Ovary (tissue), 9 donors: Measurements from ENCODE around the gene PHYHD1. TPM values are rescaled to one million over a fixed set of nuclear protein-coding genes. Genes with fewer than 3 reads are reported as not detected.
"Not testable (repeated sequence)": the region's sequence is repeated elsewhere in the genome, so short reads cannot be mapped to it uniquely, and the experiment has no call there.

Experiments
- DNase-seq, 5 donors: peaks; one replicate each; pipeline ENCODE4 v3.0.0-alpha.2; 2019 to 2020
- H3K27ac ChIP-seq, 2 donors: fragments of 200-600 bp; one replicate each; pipeline versions ENCODE4 v1.5.1 to v1.8.0; 2019 to 2022
- H3K27me3 ChIP-seq: fragments of 200-600 bp; one replicate; pipeline ENCODE4 v1.8.0; 2022
- H3K36me3 ChIP-seq: fragments of 200-600 bp; sonication (generic); one replicate; pipeline ENCODE4 v1.5.1; 2019
- H3K4me1 ChIP-seq: one replicate; pipeline ENCODE4 v1.8.1; 2013; ENCODE audit warnings: mild to moderate bottlenecking, moderate library complexity; ENCODE audit not compliant: insufficient read depth
- H3K4me3 ChIP-seq: fragments of 200-600 bp; sonication (generic); one replicate; pipeline ENCODE4 v1.5.1; 2017
- H3K9me3 ChIP-seq, 2 donors: fragments of 200-600 bp in 1 of 2; sonication (generic) in 1 of 2; one replicate each; pipeline versions ENCODE4 v1.5.1 to v1.8.1; 2013 to 2019; ENCODE audit warnings: mild to moderate bottlenecking in 1 of 2, moderate library complexity in 1 of 2
- EP300 ChIP-seq: sonication (generic); formaldehyde crosslinking; IDR thresholded peaks from one replicate; pipeline ENCODE4 v1.6.1; 2017; ENCODE audit warnings: antibody characterized with exemption
- POLR2A ChIP-seq: fragments of 450-650 bp; IDR thresholded peaks from one replicate; pipeline ENCODE4 v1.6.1; 2017; ENCODE audit warnings: antibody characterized with exemption, mild to moderate bottlenecking, moderate library complexity
- WGBS, 3 donors: extraction: QIAGEN DNeasy Blood & Tissue Kit in 1 of 3; methylation state at CpG; one replicate each; pipeline versions ENCODE4 v1.1.5 to v1.1.7; 2013 to 2017; 5-methylcytosine and 5-hydroxymethylcytosine counted together
- intact Hi-C, 4 donors: fragments of 100-400 bp; cut with DNase I; formaldehyde crosslinking; loops; one replicate each; pipeline versions ENCODE4 v1.11.0 to v1.15.1; 2022 to 2023
- polyA plus RNA-seq, 2 donors: library from polyadenylated mRNA; stranded (reverse); fragments of 200-250 nt in 1 of 2; fragments of 350-450 nt in 1 of 2; fragmentation: Illumina TruSeq in 1 of 2; extraction: RNeasy Lipid Tissue Mini Kit (QIAGEN cat#74804) in 1 of 2; gene quantifications; one replicate each; pipeline ENCODE4 v1.2.3, GENCODE V29; 2013 to 2014
- total RNA-seq, 7 donors: library from RNA; depleted of rRNA in 2 of 7; stranded (reverse); fragments of >200 nt in 2 of 7; fragmentation: NEBNext Ultra II Directional in 3 of 7; extraction: Animal tissue kit (Norgen Biotek cat#: 25700) in 3 of 7; gene quantifications; one replicate each; pipeline versions ENCODE4 v1.1.0 to v1.2.4, GENCODE V29; 2016 to 2023
- TF ChIP-seq, protein P1 (sequence below), 3 donors: fragments of 450-650 bp in 2 of 3; fragments of 200-600 bp in 1 of 3; IDR thresholded peaks; one replicate each; pipeline versions ENCODE4 v1.5.1 to v1.8.0; 2016 to 2022; ENCODE audit warnings: antibody characterized with exemption in 3 of 3, mild to moderate bottlenecking in 1 of 3
- donor health status: DM: no; HTN: no; CAD: no; lungs with moderate emphysema.
- donor health status: DM: no; HTN: no; CAD: no.
- donor health status: Bipolar disorder and iron deficiency.
- donor health status: DM: yes; HTN: yes; CAD: no.
- donor health status: DM: no; HTN: no; CAD: no.
- donor health status: DM: yes; HTN: yes; CAD: no.

The PHYHD1 gene
- total and polyA plus RNA-seq, 9 donors: 24.8 to 63.9 (median 43.1) TPM

GRCh38 chr9:128940946-128941755 is 20.4 kb downstream of the PHYHD1 start:
- DNase-seq: peak in 1 of 5 donors; percentile 27
- no peaks in the 10 kb centered on the region for H3K9me3 ChIP-seq
- intact Hi-C loops: no loop called here
- H3K36me3 ChIP-seq: no peaks in the 10 kb centered on the region
- TF ChIP-seq EP300 (no peak), POLR2A (no peak)
- TF ChIP-seq, protein P1, sequence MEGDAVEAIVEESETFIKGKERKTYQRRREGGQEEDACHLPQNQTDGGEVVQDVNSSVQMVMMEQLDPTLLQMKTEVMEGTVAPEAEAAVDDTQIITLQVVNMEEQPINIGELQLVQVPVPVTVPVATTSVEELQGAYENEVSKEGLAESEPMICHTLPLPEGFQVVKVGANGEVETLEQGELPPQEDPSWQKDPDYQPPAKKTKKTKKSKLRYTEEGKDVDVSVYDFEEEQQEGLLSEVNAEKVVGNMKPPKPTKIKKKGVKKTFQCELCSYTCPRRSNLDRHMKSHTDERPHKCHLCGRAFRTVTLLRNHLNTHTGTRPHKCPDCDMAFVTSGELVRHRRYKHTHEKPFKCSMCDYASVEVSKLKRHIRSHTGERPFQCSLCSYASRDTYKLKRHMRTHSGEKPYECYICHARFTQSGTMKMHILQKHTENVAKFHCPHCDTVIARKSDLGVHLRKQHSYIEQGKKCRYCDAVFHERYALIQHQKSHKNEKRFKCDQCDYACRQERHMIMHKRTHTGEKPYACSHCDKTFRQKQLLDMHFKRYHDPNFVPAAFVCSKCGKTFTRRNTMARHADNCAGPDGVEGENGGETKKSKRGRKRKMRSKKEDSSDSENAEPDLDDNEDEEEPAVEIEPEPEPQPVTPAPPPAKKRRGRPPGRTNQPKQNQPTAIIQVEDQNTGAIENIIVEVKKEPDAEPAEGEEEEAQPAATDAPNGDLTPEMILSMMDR (IDR thresholded peaks at IDR 0.05): no peak
- H3K27ac ChIP-seq: no peak overlapping the region
- H3K4me3 ChIP-seq: no peak overlapping the region
- no peaks in the 10 kb centered on the region for H3K27me3 ChIP-seq
- 87 to 90% (median 87%) methylated on average over 12 of the region's 12 CpGs for WGBS, 3 donors
- H3K4me1 ChIP-seq: peaks cover 2% of the 10 kb centered on the region

GRCh38 chr9:128943832-128944620 is 23.2 kb downstream of the PHYHD1 start:
- 73 to 86% (median 81%) methylated on average over 7 of the region's 7 CpGs for WGBS, 3 donors
- Histone ChIP-seq H3K9me3 (no peaks in the 10 kb centered on the region), H3K27me3 (no peaks in the 10 kb centered on the region), H3K4me1 (peaks cover 9% of the 10 kb centered on the region), H3K27ac (no peak overlapping the region), H3K36me3 (no peaks in the 10 kb centered on the region), H3K4me3 (no peak overlapping the region)
- no peak for TF ChIP-seq EP300
- TF ChIP-seq, protein P1 (IDR thresholded peaks at IDR 0.05): no peak
- no peak for TF ChIP-seq POLR2A
- intact Hi-C loops: no loop called here
- peak in 3 of 5 donors; percentile 9 to 23 (median 10) for DNase-seq

GRCh38 chr9:128944966-128945365 is 24.2 kb downstream of the PHYHD1 start:
- H3K4me1 ChIP-seq, intact Hi-C loops, H3K27me3 ChIP-seq, H3K9me3 ChIP-seq, H3K27ac ChIP-seq, H3K4me3 ChIP-seq, H3K36me3 ChIP-seq: not testable (repeated sequence)
- peak in 1 of 5 donors; percentile 19 for DNase-seq
- WGBS, 3 donors: 81 to 88% (median 82%) methylated on average over 7 of the region's 7 CpGs

DNA sequence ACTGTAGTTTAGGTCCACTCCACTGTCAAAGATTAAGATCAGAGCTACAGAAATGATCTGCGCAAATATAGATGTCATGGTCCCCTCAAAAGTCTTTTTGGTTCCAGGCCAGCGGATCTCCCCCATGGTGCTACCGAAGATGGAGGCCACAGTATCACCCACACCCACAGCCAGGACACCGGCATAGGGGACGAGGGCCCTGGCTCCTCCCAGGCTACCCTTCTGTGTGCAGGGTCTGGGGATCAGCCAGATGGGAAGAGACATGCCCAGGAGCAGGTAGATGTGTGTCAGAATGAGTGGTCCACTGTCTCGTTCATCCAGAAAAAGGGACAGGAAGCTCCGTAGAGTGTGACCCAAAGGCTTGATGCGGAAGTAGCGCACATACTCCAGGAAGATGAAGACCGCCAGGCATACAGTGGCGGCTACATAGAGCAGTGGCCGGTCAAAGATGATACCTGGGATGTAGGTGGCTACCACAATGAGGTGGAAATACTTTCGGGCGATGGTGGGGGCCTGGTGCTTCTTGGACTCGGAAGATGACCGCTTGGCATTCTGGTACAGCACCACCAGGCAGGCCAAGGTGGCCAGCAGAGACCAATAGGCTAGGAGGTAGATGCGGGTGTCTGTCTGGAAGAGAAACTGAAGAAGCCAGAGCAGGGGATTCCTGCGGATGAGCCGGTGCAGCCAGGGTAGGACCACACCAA is 25.2 kb downstream of the PHYHD1 start:
- no peaks in the 10 kb centered on the region for H3K36me3 ChIP-seq
- no peak overlapping the region for H3K27ac ChIP-seq
- TF ChIP-seq EP300 (no peak), POLR2A (no peak)
- TF ChIP-seq, protein P1 (IDR thresholded peaks at IDR 0.05): no peak
- H3K9me3 ChIP-seq: no peaks in the 10 kb centered on the region
- DNase-seq: peak in 2 of 5 donors; percentile 28 to 34
- H3K27me3 ChIP-seq: no peaks in the 10 kb centered on the region
- peaks cover 9% of the 10 kb centered on the region for H3K4me1 ChIP-seq
- H3K4me3 ChIP-seq: no peak overlapping the region
- intact Hi-C loops: no loop called here
- WGBS, 3 donors: 95 to 97% (median 95%) methylated on average over 19 of the region's 19 CpGs
